GM19452 (cell line): ENCODE data around the gene OPCML.

Experiments used
- ATAC-seq: cut with Tn5 transposase; IDR thresholded peaks from one replicate; pipeline ENCODE4 v1.9.1; 2021; ENCODE audit not compliant: unreplicated experiment

The OPCML gene

DNA sequence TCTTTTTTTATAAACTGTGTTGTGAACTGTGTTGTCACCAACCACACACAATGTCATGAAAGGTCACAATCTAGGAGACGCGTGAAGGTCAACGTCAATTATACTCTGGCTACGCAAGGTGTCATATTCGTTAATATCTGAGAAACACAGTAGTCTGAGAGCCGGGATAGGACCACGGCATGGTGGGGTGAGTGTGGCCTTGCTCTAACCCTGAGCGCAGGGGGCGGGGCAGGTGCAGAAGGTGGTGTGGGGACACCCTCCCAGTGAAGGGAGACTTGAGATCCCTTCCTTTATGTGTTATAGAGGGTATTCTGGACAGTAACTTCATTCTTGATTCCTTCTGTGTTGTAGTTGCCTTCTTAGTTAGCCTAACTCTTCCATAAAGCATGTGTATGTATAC is 883.0 kb downstream of the OPCML start:
- ATAC-seq = no peak

DNA sequence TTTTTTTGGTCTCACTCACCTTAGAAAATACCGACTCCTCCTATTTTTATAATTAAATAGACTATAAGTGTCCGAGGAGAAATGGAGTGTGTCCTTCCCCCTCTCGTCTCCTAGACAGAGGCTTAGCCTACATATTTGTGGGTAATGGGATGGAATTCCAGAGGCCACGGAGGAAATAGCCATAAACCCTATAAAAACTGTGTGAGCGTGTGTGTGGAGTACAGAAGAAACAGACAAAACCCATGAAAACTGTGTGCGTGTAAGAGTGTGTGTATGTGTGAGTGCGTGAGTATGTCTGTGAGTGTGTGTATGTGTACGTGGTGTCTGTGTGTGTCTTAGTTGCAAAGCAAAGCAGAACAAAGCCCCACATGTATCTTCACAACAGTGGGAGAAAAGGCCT is 883.5 kb downstream of the OPCML start:
- no peak for ATAC-seq

- ATAC-seq = no peak
Measured at GRCh38 chr11:132646890-132647289, 885.4 kb downstream of the OPCML start.

- no peak for ATAC-seq
Measured at GRCh38 chr11:132644520-132645239, 887.6 kb downstream of the OPCML start.

GRCh38 chr11:132643239-132643638 is 889.1 kb downstream of the OPCML start:
- ATAC-seq = no peak

- ATAC-seq = no peak
Measured at GRCh38 chr11:132640952-132641351, 891.3 kb downstream of the OPCML start.

DNA sequence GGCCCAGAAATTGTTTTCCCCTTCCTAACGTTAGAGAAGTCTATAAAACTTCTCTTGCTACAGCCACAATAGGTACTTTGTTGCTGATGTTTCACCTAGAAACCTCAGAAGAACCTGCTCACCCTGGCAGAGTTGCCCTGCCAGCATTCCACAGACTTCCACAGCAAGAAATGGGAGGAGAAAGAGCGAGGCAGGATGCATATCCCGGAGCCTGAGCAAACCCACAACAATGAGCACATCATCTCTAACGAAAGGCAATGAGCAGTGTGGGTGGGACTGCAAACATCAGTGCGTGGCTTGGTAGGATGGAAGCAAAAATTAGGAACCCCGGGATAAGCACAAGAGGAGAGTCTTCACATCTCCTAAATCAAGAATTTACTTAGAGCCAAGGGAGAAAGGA is 892.3 kb downstream of the OPCML start:
- ATAC-seq = no peak

DNA sequence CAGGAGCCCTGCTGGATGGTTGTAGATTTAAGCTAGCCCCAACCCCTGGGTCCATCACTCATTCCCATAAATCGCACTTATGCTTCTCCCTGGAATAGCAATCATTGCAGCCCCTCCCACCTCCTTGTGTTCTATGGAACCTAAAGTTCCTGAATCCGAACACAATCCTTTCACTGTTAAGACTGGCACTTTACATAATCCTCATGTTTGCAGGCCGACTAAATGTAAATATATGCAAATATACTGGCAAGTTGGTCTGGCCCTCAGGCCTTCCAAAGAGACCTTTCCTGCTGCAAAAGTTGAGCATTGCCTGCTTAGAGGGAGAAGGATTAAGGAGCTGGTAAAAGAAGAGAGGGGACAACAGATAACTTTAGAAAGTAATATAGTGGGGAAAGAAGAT is 892.9 kb downstream of the OPCML start:
- ATAC-seq = no peak

- ATAC-seq = no peak
Measured at GRCh38 chr11:132638423-132638822, 893.9 kb downstream of the OPCML start.

- no peak for ATAC-seq
Measured at GRCh38 chr11:132636523-132636922, 895.8 kb downstream of the OPCML start.

GRCh38 chr11:132632641-132633124 is 899.6 kb downstream of the OPCML start:
- ATAC-seq = no peak

DNA sequence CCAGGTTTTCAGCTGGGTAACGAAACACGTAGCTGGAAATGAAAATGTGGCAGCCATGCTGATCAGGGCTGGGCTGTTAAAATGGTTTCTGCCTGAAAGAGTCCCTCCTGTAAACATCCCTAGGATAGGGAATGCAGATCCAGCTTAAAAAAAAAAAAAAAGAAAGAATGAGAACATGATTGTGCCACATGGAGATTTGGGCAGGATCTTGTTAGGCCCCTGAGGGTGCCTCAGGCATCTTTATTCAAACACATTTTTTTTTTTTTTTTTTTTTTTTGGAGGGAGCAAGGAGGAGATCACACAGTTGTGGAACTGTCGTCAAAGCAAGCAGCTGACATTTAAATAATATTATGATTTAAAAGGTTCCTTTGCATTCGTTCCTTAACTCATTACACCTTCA is 900.3 kb downstream of the OPCML start:
- no peak for ATAC-seq

DNA sequence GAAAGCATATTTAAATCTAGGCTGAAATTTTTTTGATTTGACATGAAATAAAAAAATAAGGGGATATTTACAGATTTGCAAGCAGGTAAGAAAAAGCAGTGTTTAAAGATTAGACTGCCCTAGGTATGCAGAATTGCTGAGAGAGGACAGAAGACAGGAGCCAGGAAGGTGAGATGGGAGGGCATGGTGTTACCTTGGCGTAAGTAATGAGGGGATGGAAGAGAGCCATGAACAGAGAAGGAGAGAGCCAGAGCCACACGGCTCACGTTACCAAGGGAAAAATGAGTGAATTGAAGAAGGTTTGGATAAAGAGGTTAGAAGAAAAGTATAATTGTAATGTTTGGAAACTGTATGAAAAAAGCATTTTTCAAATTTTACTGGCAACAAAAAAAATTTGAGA is 904.3 kb downstream of the OPCML start:
- no peak for ATAC-seq

GRCh38 chr11:132626446-132626845 is 905.9 kb downstream of the OPCML start:
- no peak for ATAC-seq

GRCh38 chr11:132623511-132623910 is 908.8 kb downstream of the OPCML start:
- ATAC-seq = no peak

DNA sequence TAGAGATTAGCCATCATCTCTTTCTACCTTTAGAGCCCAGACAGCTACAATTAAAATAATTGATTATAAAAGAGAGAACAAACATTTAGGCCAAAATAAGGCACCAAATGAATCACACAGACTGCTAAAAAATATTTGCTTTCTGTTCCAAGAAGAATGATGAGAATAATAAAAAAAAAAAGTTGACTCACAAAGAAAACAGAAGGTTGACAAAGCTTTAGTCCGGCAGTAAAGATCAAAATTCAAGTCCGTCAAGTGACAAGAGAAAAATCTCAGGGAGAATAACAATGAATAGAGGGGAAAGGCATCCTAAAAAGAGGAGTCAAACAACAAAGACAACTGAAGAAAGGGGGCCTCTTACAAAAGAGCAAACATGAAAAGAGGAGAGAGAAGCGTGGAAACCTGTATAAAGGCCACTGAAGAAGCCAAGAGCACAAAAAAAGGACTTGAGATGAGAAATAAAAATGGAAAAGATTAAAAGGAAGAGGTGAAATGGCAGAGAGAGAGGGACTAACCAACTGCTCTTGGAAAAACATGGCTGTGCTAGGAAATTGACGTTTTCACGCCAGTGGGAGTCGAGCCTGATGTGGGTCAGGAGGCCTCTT is 910.2 kb downstream of the OPCML start:
- no peak for ATAC-seq

- ATAC-seq = no peak
Measured at GRCh38 chr11:132620423-132620822, 911.9 kb downstream of the OPCML start.

DNA sequence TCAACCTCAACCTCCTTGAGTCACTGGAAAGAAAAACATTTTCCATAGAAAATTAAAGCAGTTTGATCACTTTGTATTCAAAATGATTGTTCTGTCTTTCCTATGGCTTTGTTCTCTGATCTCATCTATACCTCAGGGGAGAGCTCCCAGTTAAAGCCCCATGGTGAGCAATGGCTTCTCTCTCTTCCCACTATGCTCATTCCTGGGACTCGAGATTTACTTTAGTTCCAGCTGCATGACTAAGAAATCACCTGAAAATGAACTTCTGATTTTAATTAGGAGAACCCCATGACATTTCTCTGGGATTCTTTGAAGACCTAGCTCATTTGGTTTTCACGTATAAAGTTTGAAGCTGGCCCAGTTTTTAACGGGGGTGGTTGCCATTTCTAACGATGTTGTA is 921.5 kb downstream of the OPCML start:
- no peak for ATAC-seq

DNA sequence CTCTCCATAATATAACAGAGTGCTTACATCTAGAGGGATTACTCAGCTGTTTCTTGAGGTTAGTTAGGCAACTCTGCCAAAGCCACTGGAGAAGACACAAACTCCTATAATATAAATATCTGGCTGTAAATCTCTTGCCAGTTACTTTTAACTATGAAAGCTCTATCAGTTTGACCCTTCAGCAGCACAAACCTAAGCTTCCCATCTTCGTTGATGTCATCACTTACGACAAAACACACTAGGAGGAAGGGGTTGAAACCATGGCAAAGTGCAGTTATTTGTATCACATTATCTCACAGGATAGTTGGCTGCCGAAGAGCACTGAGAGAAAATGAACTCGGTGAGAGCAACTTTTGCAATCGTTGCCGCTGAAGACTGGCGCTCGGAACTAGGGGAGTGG is 922.1 kb downstream of the OPCML start:
- ATAC-seq = no peak

DNA sequence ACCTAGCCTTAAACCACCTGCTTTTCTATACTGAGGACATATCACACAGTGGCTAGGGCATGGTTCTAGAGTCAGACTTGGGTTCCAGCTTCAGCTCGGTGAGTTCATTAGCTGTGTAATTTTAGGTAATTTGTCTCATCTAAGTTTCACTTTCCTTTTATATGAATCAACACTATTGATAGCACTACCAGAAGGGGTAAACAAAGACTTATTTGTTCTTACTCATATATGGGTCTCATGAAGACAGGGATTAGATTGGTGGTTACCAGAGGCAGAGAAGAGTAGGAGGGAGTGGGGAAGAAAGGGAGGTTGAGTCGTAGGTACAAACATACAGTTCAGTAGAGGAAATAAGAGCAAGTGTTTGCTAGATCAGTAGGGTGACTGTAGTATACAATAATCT is 924.7 kb downstream of the OPCML start:
- no peak for ATAC-seq

- ATAC-seq = no peak
Measured at GRCh38 chr11:132605825-132606570, 926.3 kb downstream of the OPCML start.

- ATAC-seq = no peak
Measured at GRCh38 chr11:132604431-132604830, 927.9 kb downstream of the OPCML start.
